K562 (cell line): ENCODE results near the gene SMIM35. TPM values are rescaled to one million over a fixed set of nuclear protein-coding genes. Genes with fewer than 3 reads are reported as not detected.

ENCODE experiments used
- CBX2 ChIP-seq: fragments of 200-600 bp; sonication (generic); IDR thresholded peaks from one replicate; pipeline ENCODE4 v1.6.1; 2012; ENCODE audit warnings: mild to moderate bottlenecking, low read length, inconsistent platforms; ENCODE audit not compliant: insufficient read depth, poor library complexity, severe bottlenecking
- DMBX1 ChIP-seq: fragments of 250-450 bp; sonication (Bioruptor Pico); IDR thresholded peaks from 2 replicates; pipeline ENCODE4 v1.8.0; 2022; ENCODE audit warnings: inconsistent platforms, mild to moderate bottlenecking, moderate library complexity, borderline replicate concordance
- E2F8 ChIP-seq: fragments of 450-650 bp; IDR thresholded peaks from 2 replicates; pipeline ENCODE4 v1.7.1; 2018; ENCODE audit warnings: mild to moderate bottlenecking, low read depth; ENCODE audit not compliant: partially characterized antibody
- FUS ChIP-seq: fragments of 200-400 bp; formaldehyde crosslinking; optimal IDR thresholded peaks from 2 replicates; pipeline ENCODE3; 2017; ENCODE audit warnings: low read depth, low read length
- HNRNPUL1 ChIP-seq: fragments of 200-400 bp; formaldehyde crosslinking; IDR thresholded peaks from 2 replicates; pipeline ENCODE4 v1.6.1; 2017; ENCODE audit warnings: low read length
- HOMEZ ChIP-seq: fragments of 250-450 bp; sonication (Bioruptor Pico); IDR thresholded peaks from 2 replicates; pipeline ENCODE4 v1.4.0; 2020; ENCODE audit warnings: mild to moderate bottlenecking, moderate library complexity
- KHSRP ChIP-seq: fragments of 450-650 bp; IDR thresholded peaks from 2 replicates; pipeline ENCODE4 v1.6.1; 2017
- KLF16 ChIP-seq: IDR thresholded peaks from 2 replicates; pipeline ENCODE4 v1.6.1; 2016; ENCODE audit warnings: antibody characterized with exemption
- L3MBTL2 ChIP-seq: fragments of 450-650 bp; IDR thresholded peaks from 2 replicates; pipeline ENCODE4 v1.6.1; 2016; ENCODE audit warnings: mild to moderate bottlenecking, moderate library complexity
- MYC ChIP-seq, 2 experiments: fragments of 250-450 bp in 1 of 2; sonication (Bioruptor Pico) in 1 of 2; IDR thresholded peaks; 2 replicates each; pipeline versions ENCODE4 v1.5.1 to v1.6.1; 2012 to 2021; ENCODE audit warnings: low read depth in 2 of 2, borderline replicate concordance in 1 of 2, improper control_type of control experiment in 1 of 2, low read length in 1 of 2, mild to moderate bottlenecking in 1 of 2, moderate library complexity in 1 of 2
- NCOA6 ChIP-seq: fragments of 450-650 bp; IDR thresholded peaks from 2 replicates; pipeline ENCODE4 v1.6.1; 2017; ENCODE audit warnings: mild to moderate bottlenecking
- OTX1 ChIP-seq: fragments of 450-650 bp; formaldehyde crosslinking; IDR thresholded peaks from 2 replicates; pipeline ENCODE4 v1.4.0; 2022; ENCODE audit warnings: mild to moderate bottlenecking
- PHF21A ChIP-seq: fragments of 450-650 bp; IDR thresholded peaks from 2 replicates; pipeline ENCODE4 v1.6.1; 2017; ENCODE audit warnings: low read depth, borderline replicate concordance
- POLR2AphosphoS2 ChIP-seq: IDR thresholded peaks from 2 replicates; pipeline ENCODE4 v1.6.1; 2012; ENCODE audit warnings: low read length, improper control_type of control experiment
- SMARCE1 ChIP-seq: fragments of 450-650 bp; IDR thresholded peaks from 2 replicates; pipeline ENCODE4 v1.7.1; 2016; ENCODE audit warnings: mild to moderate bottlenecking
- SUPT5H ChIP-seq: fragments of 450-650 bp; IDR thresholded peaks from 2 replicates; pipeline ENCODE4 v1.6.1; 2016
- TFE3 ChIP-seq: fragments of 450-650 bp; formaldehyde crosslinking; IDR thresholded peaks from 2 replicates; pipeline ENCODE4 v1.4.0; 2020; ENCODE audit warnings: mild to moderate bottlenecking, mixed read lengths
- USF2 ChIP-seq: sonication (generic); formaldehyde crosslinking; IDR thresholded peaks from 2 replicates; pipeline ENCODE4 v1.5.0; 2020; ENCODE audit warnings: missing genetic modification reagents
- ZHX1 ChIP-seq: fragments of 150-350 bp; conservative IDR thresholded peaks from 2 replicates; pipeline ENCODE4 v1.6.1; 2014; ENCODE audit warnings: low read length
- polyA plus RNA-seq, 8 experiments: library from polyadenylated mRNA; depleted of rRNA in 4 of 8; stranded (reverse) in 5 of 8; unstranded in 3 of 8; fragments of >200 nt; fragmentation: Nextera tagmentation in 2 of 8; fragmentation: Illumina TruSeq in 1 of 8; extraction: Ambion mirVana in 2 of 8; extraction: Trizol in 1 of 8; gene quantifications; 2 replicates each; pipeline versions ENCODE4 v1.2.1 to v1.2.3, GENCODE V29; 2011 to 2014; ENCODE audit warnings: inconsistent platforms in 1 of 8, missing spikeins in 1 of 8
- total RNA-seq, 7 experiments: library from RNA; depleted of rRNA in 6 of 7; stranded (reverse); fragments of >200 nt in 6 of 7; fragmentation: Illumina TruSeq in 2 of 7; extraction: Trizol in 2 of 7; gene quantifications; 2 replicates each; pipeline versions ENCODE4 v1.2.1 to v1.2.3, GENCODE V29; 2011 to 2021; ENCODE audit warnings: low replicate concordance in 1 of 7

Gene SMIM35
- total and polyA plus RNA-seq, 9 of the 15 experiments (the other 6 are each of a cell fraction or from before 2014, with no cell fraction given) = 0.03 TPM; not detected in 7

- TF ChIP-seq ZHX1 (no peak), MYC (IDR thresholded peaks at IDR 0.05; ENCODE audit: low read depth, low read length) (no peak), MYC (CRISPR knock-in tag; IDR thresholded peaks at IDR 0.05; ENCODE audit: borderline replicate concordance, low read depth) (no peak), POLR2AphosphoS2 (no peak), NCOA6 (no peak), CBX2 (no peak), HNRNPUL1 (no peak), SMARCE1 (0 out of 2 replicates have a peak, but pooled peaks have one; percentile 11), HOMEZ (CRISPR knock-in tag) (no peak), USF2 (CRISPR knock-in tag) (no peak), L3MBTL2 (no peak), OTX1 (no peak), TFE3 (CRISPR knock-in tag) (no peak), E2F8 (no peak), KHSRP (no peak), SUPT5H (no peak), DMBX1 (CRISPR knock-in tag) (no peak), KLF16 (no peak), FUS (no peak), PHF21A (no peak)
Measured at GRCh38 chr11:117959438-117960149, 127.2 kb downstream of the SMIM35 start (continued).
